ENCODE results near the gene RPL13. TPM values are rescaled to one million over a fixed set of nuclear protein-coding genes. Genes with fewer than 3 reads are reported as not detected.

Gene RPL13
- total and polyA plus RNA-seq, 2 of the 8 experiments (the other 6 are each of a cell fraction or from before 2014, with no cell fraction given) = 2,162 to 7,384 TPM

- Histone ChIP-seq H3K56ac (replicated peaks; ENCODE audit: insufficient read length, low read depth, low read length) (no peak overlapping the region), H3K27ac (ENCODE audit: low read depth, low read length) (no peak overlapping the region), H3K14ac (ENCODE audit: insufficient read length) (no peak overlapping the region), H3K79me1 (ENCODE audit: low read depth, low read length) (no peaks in the 10 kb centered on the region), H3K23ac (ENCODE audit: insufficient read length) (no peak overlapping the region), H3K36me3 (ENCODE audit: control insufficient read depth in 2 of 4, insufficient read depth in 4 of 4, low read length in 3 of 4) (no peaks in the 10 kb centered on the region), H3K4me2 (ENCODE audit: insufficient read depth in 1 of 2, low read depth in 2 of 2, low read length in 2 of 2) (no peak overlapping the region), H2BK15ac (ENCODE audit: low read length) (0 out of 2 replicates have a peak overlapping the region, but pooled peaks have one; percentile 4), H2AFZ (ENCODE audit: low read length) (no peak overlapping the region), H4K5ac (ENCODE audit: insufficient read length, low read depth, low read length) (no peak overlapping the region), H3K4me3 (ENCODE audit: extremely low read depth in 1 of 4, insufficient read depth in 2 of 4, low read depth in 3 of 4, low read length in 4 of 4) (no peak overlapping the region), H3K27me3 (replicated peaks in 1 of 4; ENCODE audit: control insufficient read depth in 3 of 4, extremely low read depth in 1 of 4, insufficient read depth in 3 of 4, low read length in 3 of 4) (no peaks in the 10 kb centered on the region; a peak in 1 of 7 replicates), H2AK5ac (ENCODE audit: low read depth, low read length) (no peak overlapping the region), H4K20me1 (replicated peaks in 1 of 2; ENCODE audit: control insufficient read depth in 1 of 2, insufficient read depth in 2 of 2, low read length in 2 of 2) (peaks cover 0 to 11% of the 10 kb centered on the region in 2 experiments), H3K18ac (ENCODE audit: extremely low read depth, low read length) (no peak overlapping the region; the same call in 1 of the 2 replicates), H3K4me1 (replicated peaks in 1 of 4; ENCODE audit: control insufficient read depth in 3 of 4, insufficient read depth in 4 of 4, low read length in 3 of 4) (peaks cover 0 to 11% (median 9%) of the 10 kb centered on the region in 4 experiments; a peak in 5 of 7 replicates), H4K8ac (ENCODE audit: extremely low read depth, insufficient read depth, low read length) (no peak overlapping the region; the same call in 1 of the 2 replicates), H3K23me2 (ENCODE audit: low read depth, low read length) (peaks cover 2% of the 10 kb centered on the region), H4K91ac (replicated peaks; ENCODE audit: insufficient read length, low read length) (no peak overlapping the region), H3K9ac (replicated peaks in 1 of 4; ENCODE audit: extremely low read depth in 1 of 4, low read depth in 3 of 4, low read length in 3 of 4) (no peak overlapping the region), H3K4ac (replicated peaks; ENCODE audit: insufficient read length, low read depth, low read length) (no peak overlapping the region), H2BK120ac (replicated peaks; ENCODE audit: low read depth, low read length) (no peak overlapping the region), H2BK5ac (ENCODE audit: low read depth, low read length) (0 out of 2 replicates have a peak overlapping the region, but pooled peaks have one; percentile 56), H3K9me3 (ENCODE audit: insufficient read depth in 2 of 2, low read depth in 1 of 2, low read length in 1 of 2) (no peaks in the 10 kb centered on the region), H2BK12ac (ENCODE audit: low read depth, low read length) (no peak overlapping the region), H2BK20ac (ENCODE audit: low read length) (0 out of 2 replicates have a peak overlapping the region, but pooled peaks have one; percentile 35), H3K79me2 (ENCODE audit: control insufficient read depth in 1 of 2, insufficient read depth in 2 of 2, low read length in 2 of 2) (no peaks in the 10 kb centered on the region)
- 83% methylated on average over 10 of the region's 10 CpGs; no CpG with 5 or more reads in 1 of the 2 experiments for WGBS, 2 experiments (ENCODE audit: extremely low coverage in 1 of 2, insufficient coverage in 1 of 2, insufficient read length in 1 of 2, insufficient replicate concordance in 2 of 2, low coverage in 1 of 2, low lambda C conversion rate in 2 of 2, missing lambda C conversion rate in 1 of 2)
- peak in 1 of 2 experiments; percentile 51 for DNase-seq (ENCODE audit: low read depth in 1 of 2, low spot score in 2 of 2)
- no peak for FAIRE-seq
- CTCF ChIA-PET (ENCODE audit: partially characterized antibody) = interaction anchor here (0.7 to 4.8 kb wide), 26 partner anchors 9 to 189 kb away, joined by 3 to 56 read pairs (median 4); partner anchors contain the start of gene DPEP1
- POLR2A ChIA-PET (ENCODE audit: partially characterized antibody) = interaction anchor here (0.6 to 1.2 kb wide), 8 partner anchors 11 to 186 kb away, joined by 3 to 5 read pairs (median 3); partner anchors contain the start of gene CDK10
- TF ChIP-seq TCF12 (IDR thresholded peaks at IDR 0.05; ENCODE audit: low read depth, low read length) = no peak
- TF ChIP-seq ASH2L (IDR thresholded peaks at IDR 0.05; ENCODE audit: low read length) = no peak
- no peak for TF ChIP-seq SAP30 (IDR thresholded peaks at IDR 0.05; ENCODE audit: insufficient read depth, insufficient replicate concordance, low read length)
- TF ChIP-seq EGR1 (IDR thresholded peaks at IDR 0.05; ENCODE audit: borderline replicate concordance, low read depth, low read length) = no peak
Observed at GRCh38 chr16:89599902-89600301, 39.4 kb downstream of the RPL13 start.

Data from H1 (cell line).